HG02588 (cell line): ENCODE measurements around the gene MRPL20.
"Not testable (repeated sequence)": the region's sequence is repeated elsewhere in the genome, so short reads cannot be mapped to it uniquely, and the experiment has no call there.

Experiments used
- ATAC-seq: cut with Tn5 transposase; IDR thresholded peaks from one replicate; pipeline ENCODE4 v1.9.1; 2021; ENCODE audit warnings: mild to moderate bottlenecking, moderate library complexity; ENCODE audit not compliant: unreplicated experiment

The MRPL20 gene

DNA sequence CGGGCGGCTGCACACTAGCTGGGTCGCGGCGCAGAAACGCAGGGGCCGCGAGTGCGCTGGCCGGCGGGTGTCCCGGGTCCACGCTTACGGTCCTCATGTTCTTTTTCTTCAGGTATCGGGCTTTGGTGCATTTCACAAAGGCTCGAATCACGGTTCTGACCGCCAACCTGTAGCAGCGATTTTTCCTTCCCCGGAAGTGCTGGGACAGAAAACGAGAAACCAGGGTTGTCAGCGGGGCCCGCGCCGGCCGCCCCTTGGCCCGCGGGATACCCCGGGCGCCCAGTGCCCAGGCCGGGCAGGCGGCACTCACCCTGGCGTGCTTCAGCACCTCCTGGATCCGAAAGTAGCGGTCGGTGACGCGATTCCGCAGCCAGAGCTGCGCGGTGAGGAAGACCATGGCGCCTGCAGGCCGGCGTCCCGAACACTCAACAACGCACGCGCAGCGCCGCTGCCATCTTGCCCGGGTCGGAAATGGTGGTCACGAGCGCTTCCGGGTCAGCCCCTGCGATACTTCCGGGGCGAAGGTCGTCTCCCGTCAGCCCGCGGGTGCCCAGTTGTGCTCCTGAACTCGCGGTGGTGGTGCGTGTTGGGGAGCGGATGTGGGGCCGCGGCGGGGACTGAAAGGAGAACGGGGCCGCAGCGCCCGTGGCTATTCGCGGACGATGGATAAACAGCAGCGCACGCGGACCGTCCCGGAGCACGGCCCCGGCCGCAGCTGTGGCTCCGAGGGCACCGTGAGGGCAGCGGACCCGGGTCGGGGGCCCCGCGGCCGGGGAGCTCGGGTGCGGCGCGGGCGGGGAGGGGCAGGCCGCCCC is at the start of gene MRPL20:
Gene MRPL20, minus strand, starts transcription at position 473 of the 815 bp plus-strand sequence. Its CDS starts 76 bp downstream, at position 397.
- peak; percentile 86 for ATAC-seq

DNA sequence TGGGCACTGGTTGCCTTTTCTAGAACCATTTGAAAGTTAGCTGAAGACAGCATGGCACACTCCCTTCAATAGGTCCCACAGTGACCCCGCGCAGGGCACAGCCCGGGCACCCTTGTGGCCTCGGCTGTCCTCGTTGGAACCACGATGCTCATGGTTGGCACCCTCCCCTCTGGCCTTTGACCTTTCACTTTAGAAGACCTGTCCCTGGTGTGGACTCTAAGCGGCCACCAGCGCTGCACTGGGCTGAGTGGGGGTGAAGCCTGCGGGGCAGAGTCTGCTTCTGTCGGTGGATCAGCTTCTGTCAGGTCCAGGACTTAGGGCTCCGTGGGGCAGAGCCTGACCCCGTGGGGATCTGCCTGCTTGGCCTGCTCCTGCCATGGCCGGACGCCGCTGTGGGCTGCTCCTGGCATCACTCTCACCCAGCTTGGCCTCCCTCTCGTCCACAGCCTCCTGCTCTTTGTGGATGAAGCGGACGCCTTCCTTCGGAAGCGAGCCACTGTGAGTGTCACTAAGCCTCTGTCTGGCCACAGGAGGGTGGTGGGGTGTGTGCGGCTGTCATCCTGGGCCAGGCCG is 49.7 kb upstream of the MRPL20 start:
- ATAC-seq: not testable (repeated sequence)

DNA sequence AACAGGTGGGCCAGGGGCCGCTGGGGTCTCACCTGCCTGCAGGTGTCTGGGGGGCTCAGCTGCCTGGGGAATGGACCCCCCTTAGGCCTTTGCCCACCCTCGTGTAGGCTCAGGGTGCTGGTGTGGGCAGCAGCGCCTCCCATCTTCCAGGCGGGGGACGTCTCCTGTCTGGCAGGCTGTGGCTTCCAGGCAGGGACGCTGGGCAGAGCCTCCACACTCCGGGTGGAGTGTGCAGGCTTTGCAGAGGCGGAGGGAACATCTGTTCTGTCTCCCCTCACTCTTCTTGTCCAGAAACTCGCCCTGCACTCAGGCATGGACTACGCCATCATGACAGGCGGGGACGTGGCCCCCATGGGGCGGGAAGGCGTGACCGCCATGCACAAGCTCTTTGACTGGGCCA is 48.8 kb upstream of the MRPL20 start:
- ATAC-seq: not testable (repeated sequence)

DNA sequence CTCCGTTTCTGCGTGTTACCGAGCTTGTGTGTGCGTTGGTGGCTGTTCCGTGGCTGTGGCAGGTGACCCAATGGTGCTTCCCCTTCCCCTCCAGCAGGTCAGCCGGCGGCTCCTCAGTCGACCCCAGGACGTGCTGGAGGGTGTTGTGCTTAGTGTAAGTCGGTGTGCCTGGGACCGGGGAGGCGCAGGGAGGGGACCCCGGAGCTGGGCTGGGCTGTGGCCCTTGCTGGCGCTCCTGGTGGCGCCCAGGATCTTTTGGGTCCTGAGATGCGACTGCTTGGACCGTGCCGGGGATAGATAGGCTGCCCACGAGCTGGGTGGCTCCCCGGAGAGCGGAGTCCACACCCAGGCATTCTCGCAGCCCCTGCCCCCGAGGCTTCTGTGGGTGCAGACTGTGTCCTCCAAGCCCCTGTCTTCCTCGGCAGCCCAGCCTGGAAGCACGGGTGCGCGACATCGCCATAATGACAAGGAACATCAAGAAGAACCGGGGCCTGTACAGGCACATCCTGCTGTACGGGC is 48.3 kb upstream of the MRPL20 start:
- ATAC-seq: no peak

DNA sequence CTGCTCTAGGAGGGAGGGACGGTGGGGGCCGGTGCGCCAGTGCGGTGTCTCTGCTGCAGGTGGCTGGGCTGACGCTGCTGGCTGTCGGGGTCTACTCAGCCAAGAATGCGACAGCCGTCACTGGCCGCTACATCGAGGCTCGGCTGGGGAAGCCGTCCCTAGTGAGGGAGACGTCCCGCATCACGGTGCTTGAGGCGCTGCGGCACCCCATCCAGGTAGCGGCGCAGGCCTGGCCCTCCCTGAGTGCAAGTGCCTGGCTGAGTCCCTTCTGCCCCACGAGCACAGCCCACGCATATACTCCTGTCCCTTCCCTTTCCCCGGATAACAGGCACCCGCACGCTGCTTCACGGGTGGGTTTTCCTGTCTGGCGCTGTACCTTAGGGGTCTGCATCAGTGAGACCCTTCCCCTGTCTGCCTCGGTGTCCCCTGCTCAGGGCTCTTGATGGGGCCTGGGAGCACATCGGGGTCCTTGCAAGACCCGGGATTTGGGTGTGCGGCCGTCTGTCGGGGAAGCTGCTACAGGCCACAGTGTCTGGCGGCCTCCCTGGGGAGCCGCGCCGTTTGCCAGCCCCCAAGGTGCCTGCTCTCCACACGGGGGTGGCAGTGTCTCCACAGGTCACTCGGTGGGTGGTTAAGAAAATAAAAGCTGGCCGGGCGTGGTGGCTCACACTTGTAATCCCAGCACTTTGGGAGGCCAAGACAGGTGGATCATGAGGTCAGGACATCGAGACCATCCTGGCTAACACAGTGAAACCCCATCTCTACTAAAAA is 47.4 kb upstream of the MRPL20 start:
- not testable (repeated sequence) for ATAC-seq

DNA sequence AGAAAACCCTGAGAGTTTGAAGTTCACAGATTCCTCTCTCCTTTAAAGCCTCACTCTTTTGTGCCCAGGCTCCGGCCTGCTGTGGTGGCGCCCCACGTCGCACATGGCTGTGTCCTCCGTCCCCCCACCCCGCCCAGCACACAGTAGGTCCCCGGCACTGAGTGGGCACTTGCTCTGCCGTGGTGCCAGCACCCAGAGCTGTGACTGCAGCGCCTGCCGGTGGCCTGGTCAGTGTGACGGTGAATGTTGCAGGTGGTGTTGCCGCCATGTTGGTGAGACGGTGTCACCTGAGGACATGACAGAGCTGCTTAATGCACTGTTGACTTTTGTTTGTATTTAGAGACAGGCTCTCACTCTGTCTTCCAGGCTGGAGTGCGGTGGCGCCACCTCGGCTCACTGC is 45.8 kb upstream of the MRPL20 start:
- no peak for ATAC-seq

DNA sequence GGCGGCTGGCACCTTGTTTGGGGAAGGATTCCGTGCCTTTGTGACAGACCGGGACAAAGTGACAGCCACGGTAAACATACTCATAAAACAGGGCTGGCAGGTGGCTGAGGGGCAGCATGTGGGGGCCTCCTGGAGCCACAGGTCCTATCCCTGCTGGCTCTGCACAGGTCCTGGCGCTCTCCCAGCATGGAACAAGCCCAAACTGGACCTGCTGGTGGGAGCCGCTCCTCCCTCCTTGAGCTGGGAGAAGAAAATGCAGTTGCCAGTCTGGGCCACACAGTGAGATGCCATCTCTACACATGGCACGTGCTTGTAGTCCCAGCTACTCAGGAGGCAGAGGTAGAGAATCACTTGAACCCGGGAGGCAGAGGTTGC is 45.3 kb upstream of the MRPL20 start:
- ATAC-seq: not testable (repeated sequence)

DNA sequence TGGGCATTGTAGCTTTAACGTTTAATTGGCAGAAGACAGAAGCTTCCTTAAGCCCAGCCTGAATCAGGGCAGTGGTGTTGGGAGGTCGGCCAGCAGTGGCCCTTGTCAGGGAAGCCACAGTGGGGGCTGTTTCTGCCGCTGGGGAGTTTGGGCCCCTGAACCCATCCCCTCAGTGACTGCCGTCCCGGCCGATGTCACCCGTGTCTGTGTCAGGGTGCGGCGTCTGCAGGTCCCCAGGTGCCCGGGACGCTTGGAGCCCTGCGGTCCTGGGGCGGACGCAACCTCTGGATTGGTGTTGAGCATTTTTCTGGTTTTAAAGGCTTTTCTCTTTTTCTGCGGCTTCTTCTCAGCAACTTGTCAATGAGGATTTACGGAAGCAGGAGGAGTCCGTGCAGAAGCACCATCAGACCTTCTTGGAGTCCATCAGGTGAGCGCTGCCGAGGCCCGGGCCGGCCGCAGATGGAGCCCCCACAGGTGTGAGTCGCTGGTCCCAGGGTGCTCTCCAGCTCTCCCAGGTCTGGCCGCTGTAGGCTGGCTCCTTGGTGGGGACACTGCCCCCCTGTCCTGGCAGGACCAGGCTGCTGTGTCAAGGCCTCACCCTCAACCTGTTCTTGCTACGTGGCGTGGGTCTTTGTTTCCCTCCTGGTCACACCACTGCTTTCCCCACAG is 44.7 kb upstream of the MRPL20 start:
- ATAC-seq: no peak

DNA sequence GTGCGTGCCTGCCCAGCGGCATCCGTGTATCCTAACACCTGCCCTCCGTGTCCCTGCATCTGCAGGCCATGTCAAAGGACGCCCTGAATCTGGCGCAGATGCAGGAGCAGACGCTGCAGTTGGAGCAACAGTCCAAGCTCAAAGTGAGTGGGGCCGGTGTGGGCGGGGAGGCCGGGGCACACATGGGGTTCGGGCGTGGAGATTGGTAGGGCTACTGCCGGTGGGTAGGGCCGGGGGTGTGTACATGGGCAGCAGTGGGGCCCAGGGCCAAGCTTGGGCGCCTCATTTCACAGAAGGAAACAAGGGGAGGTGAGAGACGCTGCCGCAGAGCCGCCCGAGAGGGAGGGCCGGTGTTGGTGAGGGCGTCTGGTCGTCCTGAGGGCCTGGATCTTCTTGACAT is 43.5 kb upstream of the MRPL20 start:
- ATAC-seq: not testable (repeated sequence)

DNA sequence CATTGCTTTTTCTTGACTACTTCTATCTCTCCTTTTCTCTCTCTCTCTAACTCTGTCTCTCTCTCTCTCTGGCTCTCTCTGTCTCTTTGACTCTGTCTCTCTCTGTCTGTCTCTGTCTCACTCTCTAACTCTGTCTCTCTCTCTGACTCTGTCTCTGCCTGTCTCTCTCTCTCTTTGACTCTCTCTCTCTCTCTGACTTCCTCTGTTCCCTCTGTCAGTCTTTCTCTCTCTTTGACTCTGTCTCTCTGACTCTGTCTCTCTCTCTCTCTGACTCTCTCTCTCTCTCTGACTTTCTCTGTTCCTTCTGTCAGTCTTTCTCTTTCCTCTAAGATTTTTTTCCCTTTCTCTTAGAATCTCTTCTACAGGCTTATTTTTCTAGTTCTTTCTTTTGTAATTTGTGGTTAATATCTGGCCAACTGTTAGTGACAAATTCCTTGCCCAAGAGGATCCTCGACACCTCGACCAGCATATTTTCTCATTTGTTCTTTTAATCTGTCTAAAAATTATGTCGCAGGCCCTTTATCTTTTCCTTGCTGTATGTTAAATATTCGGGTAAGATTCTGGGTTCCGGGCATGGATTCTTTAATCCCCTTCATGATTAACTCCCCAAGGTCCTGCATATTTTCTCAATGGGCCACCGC is 42.1 kb upstream of the MRPL20 start, which contains the start of gene ATAD3C:
Gene ATAD3C, plus strand, starts transcription at position 591 of the 641 bp plus-strand sequence. CDS start 995 bp downstream, outside the sequence.
- ATAC-seq: no peak

DNA sequence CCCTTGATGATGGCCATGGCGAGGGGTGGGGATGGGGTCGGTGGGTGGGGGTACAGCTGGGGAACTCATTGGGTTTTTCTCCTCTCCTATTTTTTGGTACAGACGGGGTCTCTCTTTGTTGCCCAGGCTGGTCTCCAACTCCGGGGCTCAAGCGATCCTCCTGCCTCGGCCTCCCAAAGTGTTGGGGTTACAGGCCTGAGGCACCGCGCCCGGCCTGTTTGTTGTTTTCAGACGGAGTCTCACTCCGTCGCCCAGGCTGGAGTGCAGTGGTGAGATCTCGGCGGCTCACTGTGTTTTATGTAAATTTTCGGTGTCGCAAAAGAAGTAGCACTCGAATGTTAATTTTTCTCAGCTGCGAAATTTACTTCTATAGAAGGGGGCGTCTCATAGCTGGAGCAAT is 39.5 kb upstream of the MRPL20 start:
- not testable (repeated sequence) for ATAC-seq

DNA sequence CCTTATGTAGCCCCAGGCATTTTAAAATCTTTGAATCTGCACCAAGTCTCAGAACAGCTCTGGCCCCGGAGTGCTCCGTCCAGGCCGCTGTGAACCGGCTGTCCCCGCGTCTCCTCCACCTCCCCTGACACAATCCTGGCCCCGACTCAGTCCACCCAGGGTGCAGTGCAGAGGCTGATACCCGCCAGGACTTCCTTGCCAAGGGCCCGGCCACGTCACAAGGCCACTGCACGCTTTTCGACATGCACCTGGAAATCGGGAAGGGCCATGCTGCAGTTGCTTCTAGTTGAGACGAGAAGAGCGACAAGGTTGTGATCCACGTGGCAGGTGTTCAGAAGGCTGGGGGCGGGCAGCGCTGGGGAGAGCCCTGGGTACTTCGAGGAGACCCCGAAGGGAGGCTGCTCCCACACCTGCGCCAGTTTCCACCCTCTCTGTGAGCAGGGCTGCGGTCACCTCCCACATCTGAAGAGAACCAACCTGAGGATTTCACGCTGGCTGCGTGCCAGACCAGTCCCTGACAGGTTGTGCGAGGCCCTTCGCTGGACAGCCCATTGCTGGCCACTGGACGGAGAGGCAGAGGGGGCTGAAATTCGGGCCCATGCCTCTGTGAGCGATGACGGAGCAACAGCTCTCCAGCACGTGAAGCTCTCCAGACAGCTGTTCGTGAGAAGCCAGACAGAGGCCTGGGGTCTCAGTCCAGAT is 35.1 kb upstream of the MRPL20 start:
- no peak for ATAC-seq

DNA sequence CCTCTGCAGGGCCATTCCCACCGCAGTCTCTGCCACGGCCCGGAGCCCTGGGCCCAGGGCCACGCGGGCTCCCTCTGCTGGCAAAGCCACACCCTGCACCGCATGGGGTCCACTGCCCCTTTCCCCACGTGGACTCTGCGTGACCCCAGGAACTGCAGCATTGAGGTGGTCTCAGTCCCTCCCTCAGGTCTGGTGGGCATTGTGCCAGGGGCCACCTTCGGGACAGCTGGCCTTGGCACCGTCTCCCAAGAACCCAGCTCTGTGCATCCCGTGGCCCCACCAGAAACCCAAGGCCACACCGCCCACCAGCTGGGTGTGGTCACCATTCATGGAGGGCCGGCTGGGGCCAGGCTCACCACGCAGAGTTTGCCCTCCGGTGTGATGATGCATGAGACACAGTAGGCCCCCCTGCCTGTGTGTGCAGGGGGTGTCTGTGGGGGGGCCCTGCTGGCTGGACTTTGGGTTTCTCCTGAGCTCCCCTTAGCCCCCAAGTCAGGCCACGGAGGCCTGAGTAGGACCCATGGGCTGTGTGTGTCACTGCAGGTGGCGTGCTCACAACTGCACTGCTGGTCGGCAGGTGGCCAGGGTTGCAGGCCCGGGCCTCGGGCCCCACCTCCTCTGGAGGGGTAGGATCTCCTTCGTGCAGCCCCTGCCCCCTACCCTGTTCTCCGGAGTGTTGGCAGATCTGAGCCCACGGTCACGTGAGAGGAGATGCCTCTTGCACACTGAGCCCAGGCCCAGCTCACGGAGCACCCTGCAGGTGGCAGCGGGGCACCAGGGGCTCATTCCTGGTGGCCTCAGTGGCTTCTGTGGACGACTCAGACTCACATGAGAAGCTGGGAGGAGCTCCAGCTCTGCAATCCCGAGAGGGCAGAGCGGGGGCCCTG is 34.2 kb upstream of the MRPL20 start:
- ATAC-seq: no peak

DNA sequence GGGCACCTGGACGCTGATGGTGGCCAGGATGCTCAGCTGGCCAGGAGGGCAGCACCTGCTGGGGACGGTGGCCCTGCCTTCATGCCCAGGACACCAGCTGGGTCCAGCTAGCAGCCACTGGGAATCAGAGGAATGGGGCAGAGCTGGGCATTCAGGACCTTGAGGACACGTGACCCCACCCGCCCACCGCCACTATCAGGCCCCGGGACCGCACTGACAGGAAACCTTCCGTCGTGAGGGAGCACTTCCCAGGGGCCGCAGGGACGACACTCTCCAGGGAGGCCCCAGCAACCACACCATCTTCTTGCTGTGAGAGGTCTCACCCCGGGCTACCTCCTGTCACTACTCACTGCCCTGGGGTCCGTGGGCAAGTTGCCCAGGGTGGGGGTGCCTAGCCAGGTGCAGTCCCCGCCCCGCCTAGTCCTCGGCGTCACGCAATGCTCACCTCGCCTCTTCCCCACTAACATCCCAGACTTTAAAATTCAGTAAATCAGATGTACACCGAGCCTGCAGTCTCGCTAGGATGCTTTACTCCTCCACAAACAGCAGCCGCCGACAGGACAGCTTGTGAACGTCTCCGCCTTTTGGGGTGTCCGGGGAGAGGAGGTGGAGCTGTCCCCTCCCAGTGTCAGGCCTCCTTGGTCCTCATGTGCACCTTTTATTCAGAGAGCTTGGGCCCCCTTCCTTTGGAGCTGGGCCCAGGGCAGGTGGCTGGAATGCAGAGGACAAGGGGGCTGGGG is 33.3 kb upstream of the MRPL20 start:
- no peak for ATAC-seq

DNA sequence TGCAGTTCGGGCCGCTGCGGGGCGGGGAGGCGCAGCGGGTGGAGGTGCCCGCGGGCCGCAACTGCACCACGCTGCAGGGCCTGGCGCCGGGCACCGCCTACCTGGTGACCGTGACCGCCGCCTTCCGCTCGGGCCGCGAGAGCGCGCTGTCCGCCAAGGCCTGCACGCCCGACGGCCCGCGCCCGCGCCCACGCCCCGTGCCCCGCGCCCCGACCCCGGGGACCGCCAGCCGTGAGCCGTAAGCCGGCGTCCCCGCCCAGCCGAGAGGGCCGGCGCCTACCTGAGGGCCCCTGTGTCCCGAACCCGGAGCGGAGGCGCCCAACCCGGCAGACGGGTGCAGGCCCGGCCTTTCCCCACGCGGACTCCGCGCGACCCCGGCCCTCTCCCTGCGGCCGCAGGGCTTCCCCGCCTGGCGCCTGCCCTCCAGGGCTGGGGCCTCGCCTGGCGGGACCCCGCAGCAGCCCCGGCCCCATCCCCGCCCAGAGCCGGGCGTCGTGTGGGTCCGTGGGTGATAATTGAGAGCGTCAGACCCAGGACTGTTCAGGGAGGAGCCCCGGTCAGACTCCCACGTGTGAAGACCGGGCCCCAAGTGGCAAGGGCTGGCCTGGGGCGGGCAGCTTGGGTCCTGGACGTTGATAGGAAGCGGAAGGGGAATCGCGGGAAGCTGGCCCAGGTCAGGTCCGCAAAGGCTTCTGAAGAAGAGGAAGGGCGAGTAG is 32.6 kb upstream of the MRPL20 start:
- no peak for ATAC-seq

DNA sequence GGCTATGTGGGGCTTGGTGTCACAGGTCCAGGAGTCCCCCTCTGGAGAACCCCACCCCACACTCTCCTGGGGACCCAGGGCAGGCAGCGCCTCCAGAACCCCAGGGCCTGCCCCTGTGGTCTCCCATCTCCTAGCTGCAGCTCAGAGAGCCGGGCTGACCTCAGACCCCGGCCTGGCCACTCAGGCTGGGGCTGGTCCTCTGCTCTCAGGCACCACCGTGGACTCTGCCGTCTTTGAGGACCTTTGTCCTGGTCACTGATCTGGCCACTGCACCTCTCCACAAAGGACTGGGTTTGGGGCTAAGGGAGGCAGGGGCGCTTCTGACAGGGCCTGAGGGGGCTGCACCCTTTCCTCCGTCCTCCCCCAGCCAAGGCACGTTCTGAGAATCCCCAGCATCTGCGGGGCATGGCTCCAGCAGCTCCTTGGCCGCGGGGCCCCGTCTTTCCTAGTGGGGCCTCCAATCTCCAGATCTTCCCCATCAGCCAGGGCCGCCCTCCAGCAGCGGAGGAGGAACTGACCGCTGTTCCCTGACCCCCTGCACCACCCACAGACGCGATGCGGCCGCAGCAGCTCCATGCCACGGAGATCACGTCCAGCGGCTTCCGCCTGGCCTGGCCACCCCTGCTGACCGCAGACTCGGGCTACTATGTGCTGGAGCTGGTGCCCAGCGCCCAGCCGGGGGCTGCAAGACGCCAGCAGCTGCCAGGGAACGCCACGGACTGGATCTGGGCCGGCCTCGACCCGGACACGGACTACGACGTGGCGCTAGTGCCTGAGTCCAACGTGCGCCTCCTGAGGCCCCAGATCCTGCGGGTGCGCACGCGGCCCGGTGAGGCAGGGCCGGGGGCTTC is 31.7 kb upstream of the MRPL20 start:
- no peak for ATAC-seq
